Upper lobe of right lung (tissue), 1 donor: ENCODE results near the gene AGPAT2. TPM values are rescaled to one million over a fixed set of nuclear protein-coding genes. Genes with fewer than 3 reads are reported as not detected.
"Not testable (repeated sequence)": the region's sequence is repeated elsewhere in the genome, so short reads cannot be mapped to it uniquely, and the experiment has no call there.

Source experiments
- ATAC-seq: fragments of 200-7000 bp; cut with Tn5 transposase; one replicate; pipeline ENCODE4 v1.9.1; 2020; ENCODE audit warnings: mild to moderate bottlenecking, moderate library complexity
- DNase-seq: peaks from one replicate; pipeline ENCODE4 v3.0.0-alpha.2; 2020
- H3K27ac ChIP-seq: fragments of 200-600 bp; one replicate; pipeline ENCODE4 v1.8.0; 2022
- H3K27me3 ChIP-seq: fragments of 200-600 bp; one replicate; pipeline ENCODE4 v1.8.0; 2022; ENCODE audit warnings: mild to moderate bottlenecking
- H3K36me3 ChIP-seq: fragments of 200-600 bp; one replicate; pipeline ENCODE4 v1.8.0; 2022
- H3K4me1 ChIP-seq: fragments of 200-600 bp; one replicate; pipeline ENCODE4 v1.8.0; 2022
- H3K4me3 ChIP-seq: fragments of 200-600 bp; one replicate; pipeline ENCODE4 v1.8.0; 2022; ENCODE audit warnings: mild to moderate bottlenecking
- H3K9me3 ChIP-seq: fragments of 200-600 bp; one replicate; pipeline ENCODE4 v1.8.0; 2022
- intact Hi-C: fragments of 100-400 bp; cut with DNase I; formaldehyde crosslinking; loops from one replicate; pipeline ENCODE4 v1.11.0; 2022
- total RNA-seq: library from RNA; stranded (reverse); fragmentation: NEBNext Ultra II Directional; extraction: Animal tissue kit (Norgen Biotek cat#: 25700); gene quantifications from one replicate; pipeline ENCODE4 v1.2.1, GENCODE V29; 2021
- TF ChIP-seq, protein P1 (sequence below): fragments of 200-600 bp; IDR thresholded peaks from one replicate; pipeline ENCODE4 v1.8.0; 2022; ENCODE audit warnings: antibody characterized with exemption
- donor health status: DM: no; HTN: yes; CAD: no; lungs with severe emphysema.

AGPAT2 gene
- total RNA-seq, 1 donor from 2014 or later, result 117 TPM

- Histone ChIP-seq H3K27ac (peak overlapping the region; percentile 70), H3K27me3 (peaks cover 8% of the 10 kb centered on the region), H3K4me1 (peaks cover 28% of the 10 kb centered on the region), H3K9me3 (no peaks in the 10 kb centered on the region), H3K36me3 (no peaks in the 10 kb centered on the region), H3K4me3 (peak overlapping the region; percentile 44)
- TF ChIP-seq, protein P1, sequence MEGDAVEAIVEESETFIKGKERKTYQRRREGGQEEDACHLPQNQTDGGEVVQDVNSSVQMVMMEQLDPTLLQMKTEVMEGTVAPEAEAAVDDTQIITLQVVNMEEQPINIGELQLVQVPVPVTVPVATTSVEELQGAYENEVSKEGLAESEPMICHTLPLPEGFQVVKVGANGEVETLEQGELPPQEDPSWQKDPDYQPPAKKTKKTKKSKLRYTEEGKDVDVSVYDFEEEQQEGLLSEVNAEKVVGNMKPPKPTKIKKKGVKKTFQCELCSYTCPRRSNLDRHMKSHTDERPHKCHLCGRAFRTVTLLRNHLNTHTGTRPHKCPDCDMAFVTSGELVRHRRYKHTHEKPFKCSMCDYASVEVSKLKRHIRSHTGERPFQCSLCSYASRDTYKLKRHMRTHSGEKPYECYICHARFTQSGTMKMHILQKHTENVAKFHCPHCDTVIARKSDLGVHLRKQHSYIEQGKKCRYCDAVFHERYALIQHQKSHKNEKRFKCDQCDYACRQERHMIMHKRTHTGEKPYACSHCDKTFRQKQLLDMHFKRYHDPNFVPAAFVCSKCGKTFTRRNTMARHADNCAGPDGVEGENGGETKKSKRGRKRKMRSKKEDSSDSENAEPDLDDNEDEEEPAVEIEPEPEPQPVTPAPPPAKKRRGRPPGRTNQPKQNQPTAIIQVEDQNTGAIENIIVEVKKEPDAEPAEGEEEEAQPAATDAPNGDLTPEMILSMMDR, result no peak
- intact Hi-C loops, result no loop called here
- DNase-seq (no peak), ATAC-seq (no peak)
These were observed 25.7 kb upstream of the AGPAT2 start for GRCh38 chr9:136712690-136713544.

DNA sequence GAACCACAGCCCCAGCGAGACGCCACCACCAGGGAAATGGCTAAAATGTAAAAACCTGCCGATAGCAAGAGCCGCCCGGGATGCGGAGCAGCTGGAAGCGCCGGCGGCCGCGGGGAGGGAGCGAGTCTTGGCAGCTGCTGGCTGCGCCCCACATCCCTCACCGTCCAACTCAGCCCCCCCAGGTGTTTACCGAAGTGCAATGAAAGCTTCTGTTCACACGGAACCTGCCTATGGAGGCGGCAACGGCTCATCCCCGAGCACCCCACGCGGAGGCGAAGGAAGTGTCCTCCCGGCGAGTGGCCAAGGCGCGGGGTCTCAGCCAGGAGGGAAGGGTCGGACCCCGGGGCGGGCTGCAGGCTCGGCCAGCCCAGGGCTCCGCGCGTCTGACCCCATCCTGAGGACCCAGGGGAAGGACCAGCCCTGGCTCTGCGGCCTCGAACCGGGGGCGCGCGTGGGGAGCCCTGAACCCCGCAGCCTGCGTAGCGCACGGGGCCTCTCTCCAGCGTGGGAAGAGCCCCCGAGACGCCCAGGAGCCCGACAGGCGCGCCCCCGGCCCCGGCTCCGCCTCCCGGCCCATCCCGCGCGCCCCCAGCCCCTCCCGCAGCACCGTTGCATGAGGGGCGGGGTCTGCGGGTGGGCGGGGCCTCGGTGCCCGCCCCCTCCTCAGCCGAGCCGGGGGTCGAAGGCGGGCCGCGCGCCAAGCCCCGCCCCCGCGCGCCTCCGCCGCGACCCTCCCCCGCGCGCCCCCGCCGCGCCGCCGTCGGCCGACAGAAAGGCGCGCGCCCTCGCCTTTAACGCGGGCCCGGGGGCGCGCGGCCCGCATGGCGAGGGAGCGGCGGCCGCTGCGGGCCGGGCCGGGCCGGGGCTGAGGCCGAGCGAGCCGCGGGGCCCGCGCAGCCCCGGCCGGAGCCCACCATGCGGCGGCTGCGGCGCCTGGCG is 24.8 kb upstream of the AGPAT2 start, which contains the start of gene DIPK1B:
Gene DIPK1B (plus strand): TSS at position 822 of the 939 bp plus-strand sequence. CDS start 94 bp downstream, at position 916.
- no peak for DNase-seq
- Histone ChIP-seq H3K27me3 (peaks cover 8% of the 10 kb centered on the region), H3K4me1 (peaks cover 28% of the 10 kb centered on the region), H3K36me3 (no peaks in the 10 kb centered on the region), H3K9me3 (no peaks in the 10 kb centered on the region), H3K4me3 (peak within 1 kb of the TSS; percentile 44), H3K27ac (peak within 1 kb of the TSS; percentile 70)
- intact Hi-C loops, result no loop called here
- TF ChIP-seq, protein P1, result no peak
- ATAC-seq, result peak; percentile 16

DNA sequence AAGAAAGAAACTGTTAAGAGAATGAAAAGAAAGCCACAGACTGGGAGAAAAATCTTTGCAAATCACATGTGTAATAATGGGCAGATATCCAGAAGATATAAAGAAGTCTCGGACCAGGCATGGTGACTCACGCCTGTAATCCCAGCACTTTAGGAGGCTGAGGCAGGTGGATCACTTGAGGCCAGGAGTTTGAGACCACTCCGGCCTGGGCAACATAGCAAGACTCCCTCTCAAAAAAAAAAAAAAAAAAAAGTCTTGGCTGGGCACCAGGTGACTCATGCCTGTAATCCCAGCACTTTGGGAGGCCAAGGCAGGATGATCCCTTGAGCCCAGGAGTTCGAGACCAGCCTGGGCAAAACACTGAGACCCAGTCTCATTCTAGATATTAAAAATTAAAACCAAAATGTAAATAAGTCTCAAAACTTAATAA is 24.0 kb upstream of the AGPAT2 start:
- ATAC-seq, H3K27ac ChIP-seq, H3K27me3 ChIP-seq, DNase-seq, H3K36me3 ChIP-seq, intact Hi-C loops, H3K9me3 ChIP-seq, H3K4me3 ChIP-seq: not testable (repeated sequence)
- H3K4me1 ChIP-seq, result peaks cover 28% of the 10 kb centered on the region

DNA sequence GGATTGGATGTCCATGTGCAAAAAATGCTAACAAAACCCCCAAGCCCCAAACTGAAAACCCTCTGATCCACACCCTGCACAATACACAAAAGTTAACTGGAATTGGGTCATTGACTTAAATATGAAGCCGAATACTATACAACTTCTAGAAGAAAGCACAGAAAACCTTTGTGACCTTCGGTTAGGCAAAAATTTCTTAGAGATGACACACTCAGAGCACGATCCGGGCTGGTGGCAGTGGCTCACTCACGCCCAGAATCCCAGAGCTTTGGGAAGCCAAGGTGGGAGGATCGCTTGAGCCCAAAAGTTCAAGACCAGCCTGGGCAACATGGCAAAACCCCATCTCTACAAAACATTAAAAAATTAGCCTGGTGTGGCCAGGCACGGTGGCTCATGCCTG is 23.3 kb upstream of the AGPAT2 start:
- H3K9me3 ChIP-seq, result no peaks in the 10 kb centered on the region
- ATAC-seq (no peak), DNase-seq (no peak)
- no peak overlapping the region for H3K27ac ChIP-seq
- H3K36me3 ChIP-seq, result no peaks in the 10 kb centered on the region
- peaks cover 8% of the 10 kb centered on the region for H3K27me3 ChIP-seq
- no peak overlapping the region for H3K4me3 ChIP-seq
- TF ChIP-seq, protein P1, result no peak
- intact Hi-C loops, result no loop called here
- peaks cover 27% of the 10 kb centered on the region for H3K4me1 ChIP-seq

DNA sequence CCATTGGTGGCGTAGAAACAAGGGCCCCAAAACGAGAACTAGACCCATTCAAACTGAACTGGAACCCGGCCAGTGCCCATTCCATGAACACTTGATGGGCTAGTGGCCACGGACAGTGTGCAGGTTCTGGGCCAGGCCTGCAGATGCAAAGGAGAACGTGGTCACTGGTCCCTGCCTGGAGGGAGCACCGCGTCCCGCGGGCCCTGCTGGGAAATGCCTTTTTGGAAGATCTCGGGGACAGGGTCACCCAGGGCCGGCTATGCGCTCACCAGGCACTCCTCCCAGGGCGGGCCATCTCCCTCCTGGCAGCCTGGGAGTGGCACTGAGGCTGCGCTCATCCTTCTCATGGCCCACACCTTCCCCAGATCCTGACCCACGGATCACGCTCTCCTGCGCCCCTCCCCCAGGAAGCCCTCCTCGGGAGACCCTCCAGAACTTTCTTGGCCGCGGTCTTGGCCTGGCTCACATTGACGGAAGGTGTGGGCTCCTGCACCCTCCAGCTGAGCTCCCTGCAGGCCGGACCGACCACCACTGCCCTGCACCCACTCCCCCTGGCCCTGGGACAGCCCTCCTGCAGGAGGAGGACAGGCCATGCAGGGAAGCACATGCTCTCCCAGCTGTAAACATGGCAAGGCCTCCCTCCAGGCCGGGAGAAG is 22.3 kb upstream of the AGPAT2 start:
- TF ChIP-seq, protein P1, result no peak
- intact Hi-C loops, result no loop called here
- H3K36me3 ChIP-seq, result no peaks in the 10 kb centered on the region
- DNase-seq (no peak), ATAC-seq (no peak)
- H3K27ac ChIP-seq, result no peak overlapping the region
- H3K27me3 ChIP-seq, result peaks cover 8% of the 10 kb centered on the region
- no peak overlapping the region for H3K4me3 ChIP-seq
- H3K9me3 ChIP-seq, result no peaks in the 10 kb centered on the region
- H3K4me1 ChIP-seq, result peaks cover 20% of the 10 kb centered on the region
